Memory B cell (primary cell): ENCODE results near the gene CYP2C18.

Experiments used
- ATAC-seq: fragments of 150-1000 bp; cut with Tn5 transposase; 2 replicates; pipeline ENCODE4 v1.10.0; 2021; ENCODE audit warnings: low read depth, mild to moderate bottlenecking, moderate library complexity
- DNase-seq, 2 donors: peaks; one replicate each; pipeline ENCODE4 v3.0.0; 2022; ENCODE audit warnings: low spot score in 2 of 2
- H3K27ac Mint-ChIP-seq: one replicate; pipeline ENCODE4 v1.8.0; 2022; ENCODE audit warnings: mild to moderate bottlenecking, moderate library complexity, mixed read lengths
- H3K27me3 Mint-ChIP-seq: one replicate; pipeline ENCODE4 v1.8.0; 2022; ENCODE audit warnings: mixed read lengths
- H3K36me3 Mint-ChIP-seq: one replicate; pipeline ENCODE4 v1.8.0; 2022; ENCODE audit warnings: mild to moderate bottlenecking, mixed read lengths
- H3K4me1 Mint-ChIP-seq: one replicate; pipeline ENCODE4 v1.8.0; 2022; ENCODE audit warnings: mixed read lengths
- H3K4me3 Mint-ChIP-seq: one replicate; pipeline ENCODE4 v1.8.0; 2022; ENCODE audit warnings: mild to moderate bottlenecking, moderate library complexity, mixed read lengths
- H3K9me3 Mint-ChIP-seq: one replicate; pipeline ENCODE4 v1.8.0; 2022; ENCODE audit warnings: mixed read lengths

Gene CYP2C18

GRCh38 chr10:94780844-94781243, 97.3 kb downstream of the CYP2C18 start:
- ATAC-seq (no peak), DNase-seq (no peak)
- no peak overlapping the region for H3K27ac Mint-ChIP-seq
- no peak overlapping the region for H3K4me3 Mint-ChIP-seq
- H3K9me3 Mint-ChIP-seq, result peaks cover 2% of the 10 kb centered on the region
- H3K4me1 Mint-ChIP-seq, result no peaks in the 10 kb centered on the region
- H3K27me3 Mint-ChIP-seq, result no peaks in the 10 kb centered on the region
- no peaks in the 10 kb centered on the region for H3K36me3 Mint-ChIP-seq

DNA sequence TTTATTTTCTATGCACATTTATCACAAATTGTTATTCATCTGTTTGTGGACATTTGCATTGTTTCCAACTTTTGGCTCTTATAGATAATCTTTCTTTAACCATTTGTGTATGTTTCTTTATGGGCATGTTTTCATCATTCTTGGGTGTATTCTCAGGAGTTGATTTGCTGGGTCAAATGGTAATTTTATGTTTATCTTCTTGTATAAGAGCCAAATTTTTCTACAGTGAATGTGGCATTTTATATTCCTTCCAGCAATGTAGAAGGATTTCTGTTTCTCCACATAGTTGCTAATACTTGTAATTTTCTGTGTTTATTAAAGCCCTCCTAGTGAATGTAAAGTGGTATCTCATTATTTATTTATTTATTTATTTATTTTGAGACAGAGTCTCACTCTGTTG, 100.7 kb downstream of the CYP2C18 start:
- peaks cover 5% of the 10 kb centered on the region for H3K9me3 Mint-ChIP-seq
- H3K27ac Mint-ChIP-seq, result no peak overlapping the region
- H3K27me3 Mint-ChIP-seq, result no peaks in the 10 kb centered on the region
- H3K36me3 Mint-ChIP-seq, result no peaks in the 10 kb centered on the region
- ATAC-seq (no peak), DNase-seq (no peak)
- no peak overlapping the region for H3K4me3 Mint-ChIP-seq
- no peaks in the 10 kb centered on the region for H3K4me1 Mint-ChIP-seq

GRCh38 chr10:94785211-94785610, 101.7 kb downstream of the CYP2C18 start:
- no peak for DNase-seq
- no peaks in the 10 kb centered on the region for H3K27me3 Mint-ChIP-seq
- no peak overlapping the region for H3K4me3 Mint-ChIP-seq
- no peak for ATAC-seq
- no peaks in the 10 kb centered on the region for H3K4me1 Mint-ChIP-seq
- no peaks in the 10 kb centered on the region for H3K36me3 Mint-ChIP-seq
- no peak overlapping the region for H3K27ac Mint-ChIP-seq
- peaks cover 5% of the 10 kb centered on the region for H3K9me3 Mint-ChIP-seq
